Stimulated activated CD4-positive, alpha-beta T cell treated with anti-CD3 and anti-CD28 coated beads, Interleukin-4, amount 100 ng/mL, for 1 hour (primary cell): Measurements from ENCODE around the gene ZNRF2.

Experiments used
- DNase-seq: peaks from one replicate; pipeline ENCODE4 v3.0.0-alpha.2; 2020

ZNRF2 gene

GRCh38 chr7:30284298-30285066 lies at the start of gene ZNRF2:
Gene ZNRF2 (plus strand): TSS chr7:30284597. CDS start chr7:30285358, 761 bp downstream.
- peak; percentile 98 for DNase-seq

- DNase-seq, result no peak
These were observed 47.1 kb upstream of the ZNRF2 start for GRCh38 chr7:30237271-30237695.

DNA sequence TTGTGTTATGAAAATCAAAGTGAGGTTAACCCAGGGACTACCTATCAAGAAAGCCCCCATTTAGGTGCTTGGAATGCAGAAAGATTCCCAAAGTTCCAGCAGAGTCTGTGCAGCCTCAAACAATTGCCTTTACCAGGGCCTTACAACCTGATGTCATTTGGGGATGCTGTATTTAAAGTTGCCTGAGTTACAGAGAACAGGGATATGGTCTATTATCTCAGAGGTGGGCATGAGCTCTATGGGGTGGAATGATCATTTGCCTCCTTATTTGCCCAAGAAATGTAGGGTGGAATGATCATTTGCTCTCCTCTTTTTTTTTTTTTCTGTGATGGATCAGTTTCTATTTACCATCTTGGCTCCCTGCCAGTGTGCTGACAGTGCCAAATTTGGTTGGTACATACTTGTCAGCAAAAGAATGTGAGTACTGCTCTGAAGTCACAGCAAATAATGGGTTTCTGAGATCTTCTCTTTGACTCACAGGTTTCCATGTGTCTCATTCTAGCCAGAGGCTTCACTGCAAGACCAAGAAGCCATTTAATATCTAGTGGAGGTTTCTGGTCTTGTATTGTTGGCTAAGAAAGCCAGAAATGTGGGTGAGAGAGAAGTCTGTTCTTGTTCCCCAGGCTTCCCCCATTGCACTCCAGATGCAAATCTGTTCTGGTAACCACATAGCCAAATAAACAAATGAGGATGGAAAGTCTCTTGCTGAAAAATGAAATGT lies 45.5 kb upstream of the ZNRF2 start:
- no peak for DNase-seq

- DNase-seq, result no peak
These were observed 44.1 kb upstream of the ZNRF2 start for GRCh38 chr7:30240106-30240800.

GRCh38 chr7:30241767-30242166 lies 42.6 kb upstream of the ZNRF2 start:
- DNase-seq, result no peak

GRCh38 chr7:30244340-30244739 lies 40.1 kb upstream of the ZNRF2 start:
- DNase-seq, result no peak

DNA sequence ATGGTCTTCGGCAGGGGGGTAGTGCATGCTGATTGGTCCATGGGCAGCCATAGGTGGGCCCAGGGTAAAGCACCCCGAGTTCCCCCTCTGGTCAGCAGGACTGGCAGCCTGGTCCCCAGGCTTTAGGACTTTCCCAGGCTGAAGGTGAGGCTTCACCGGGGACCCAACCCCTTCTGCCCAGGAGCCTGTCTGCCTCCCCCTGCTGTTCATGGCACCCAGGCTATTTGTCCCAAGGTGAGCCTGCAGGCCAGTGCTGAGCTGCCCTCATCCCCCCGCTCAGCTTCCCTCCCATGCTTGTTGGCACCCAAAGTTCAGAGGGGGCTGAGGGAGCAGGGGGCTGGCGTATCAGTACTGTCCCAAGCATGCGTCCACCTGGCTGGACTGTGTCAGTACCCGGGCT lies 38.5 kb upstream of the ZNRF2 start:
- no peak for DNase-seq

GRCh38 chr7:30246392-30246791 lies 38.0 kb upstream of the ZNRF2 start:
- DNase-seq, result no peak

DNA sequence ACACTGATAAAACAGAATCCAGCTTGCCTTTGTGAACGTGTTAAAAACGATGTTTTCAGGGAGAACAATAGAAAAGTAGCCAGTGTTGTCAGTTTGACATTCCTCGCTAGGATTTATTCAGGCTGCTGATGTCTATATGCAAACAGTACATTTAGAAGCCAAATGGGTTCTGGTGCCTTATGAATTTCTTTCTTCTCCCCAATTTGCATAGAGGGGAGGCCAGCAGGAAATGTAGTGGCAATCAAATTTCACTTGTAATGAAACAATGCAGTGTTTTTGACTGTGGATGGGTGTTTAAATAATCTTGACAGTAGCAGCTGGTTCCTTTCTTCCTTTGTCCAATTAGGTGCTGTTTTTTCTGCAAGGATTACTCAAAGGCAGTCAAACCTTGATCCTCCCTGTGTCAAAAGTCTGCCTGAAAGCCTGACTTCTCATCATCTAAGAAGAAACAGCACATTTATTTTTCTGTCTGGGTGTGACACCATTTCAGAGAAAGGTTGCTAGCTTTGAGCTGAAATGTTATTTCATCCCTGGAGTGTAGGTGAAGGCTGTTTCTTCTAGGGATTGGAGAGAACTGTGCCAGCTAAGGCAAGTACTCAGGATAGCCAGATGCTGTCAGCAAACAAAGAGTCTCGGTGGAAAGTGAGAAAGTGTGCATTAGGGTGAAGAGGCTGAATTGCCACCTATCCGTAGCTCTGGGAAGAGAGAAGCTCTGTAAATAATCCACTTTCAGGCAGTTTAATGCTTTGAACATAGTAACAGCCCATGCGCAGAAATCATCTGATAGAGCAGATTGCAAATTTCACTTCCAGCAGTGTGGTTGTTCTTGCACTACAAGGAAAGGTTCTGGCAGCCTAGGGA lies 36.6 kb upstream of the ZNRF2 start:
- no peak for DNase-seq

GRCh38 chr7:30249316-30249715 lies 35.1 kb upstream of the ZNRF2 start:
- no peak for DNase-seq

DNA sequence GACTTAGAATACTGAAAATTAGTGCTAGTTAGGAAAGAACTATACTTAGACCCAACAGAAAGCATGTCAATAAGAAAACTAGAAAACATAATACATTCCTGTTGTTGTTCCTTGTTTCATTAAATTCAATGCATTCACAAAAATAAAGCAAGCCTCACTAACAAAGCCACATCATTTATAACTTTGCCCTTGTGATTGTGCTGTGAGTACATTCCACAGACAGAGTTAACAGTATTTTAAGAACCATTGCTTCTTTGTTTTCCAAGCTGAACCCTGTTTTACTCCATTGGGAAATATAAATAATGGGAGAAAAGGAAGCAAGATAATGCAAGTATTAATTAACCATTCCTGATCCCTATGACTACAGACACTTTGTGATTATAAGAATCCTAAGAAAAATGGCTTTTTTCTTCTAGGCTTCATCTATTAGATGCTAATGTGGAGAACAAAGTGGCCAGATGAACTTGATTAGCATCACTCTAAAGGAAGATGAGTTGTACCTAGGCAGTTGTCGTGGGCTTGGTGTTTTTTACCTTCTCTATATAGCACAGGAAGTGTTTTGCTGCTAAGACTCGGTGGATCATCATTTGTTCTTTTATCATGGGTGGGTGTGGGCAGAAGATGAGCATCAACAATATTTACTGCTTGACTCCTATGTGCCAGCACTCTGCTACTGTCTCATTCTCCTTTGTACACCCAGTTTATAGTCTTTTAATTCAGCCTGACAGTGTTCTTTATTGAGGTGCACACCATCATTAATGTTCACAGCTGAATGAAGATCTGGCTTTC lies 34.2 kb upstream of the ZNRF2 start:
- no peak for DNase-seq

DNA sequence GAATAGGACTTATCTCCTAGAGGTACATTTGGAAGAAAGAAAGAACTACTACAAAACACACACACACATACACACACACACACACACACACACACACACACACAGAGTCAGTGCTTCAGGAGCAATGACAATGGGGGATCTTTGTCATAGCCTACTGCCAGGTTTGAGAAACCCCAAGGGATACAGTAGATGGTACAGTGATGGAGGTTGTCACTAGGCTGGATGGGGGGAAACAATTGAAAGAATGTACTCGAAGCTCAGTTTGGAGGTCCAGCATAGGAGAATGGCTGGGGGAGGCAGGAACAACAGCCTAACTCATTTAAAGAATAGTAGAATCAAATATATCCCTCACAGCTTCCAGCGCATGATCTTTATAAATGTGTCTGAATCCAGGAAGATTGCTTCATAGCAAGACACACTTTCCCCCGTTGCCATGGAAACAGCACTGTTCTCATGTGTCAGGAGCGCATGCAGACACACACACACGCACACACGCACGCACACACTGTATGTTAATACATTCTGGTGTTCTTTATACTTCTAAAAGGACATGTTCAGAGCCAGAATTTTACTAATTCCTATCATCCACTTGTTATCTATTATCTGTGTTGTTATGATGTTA lies 32.6 kb upstream of the ZNRF2 start:
- no peak for DNase-seq

DNA sequence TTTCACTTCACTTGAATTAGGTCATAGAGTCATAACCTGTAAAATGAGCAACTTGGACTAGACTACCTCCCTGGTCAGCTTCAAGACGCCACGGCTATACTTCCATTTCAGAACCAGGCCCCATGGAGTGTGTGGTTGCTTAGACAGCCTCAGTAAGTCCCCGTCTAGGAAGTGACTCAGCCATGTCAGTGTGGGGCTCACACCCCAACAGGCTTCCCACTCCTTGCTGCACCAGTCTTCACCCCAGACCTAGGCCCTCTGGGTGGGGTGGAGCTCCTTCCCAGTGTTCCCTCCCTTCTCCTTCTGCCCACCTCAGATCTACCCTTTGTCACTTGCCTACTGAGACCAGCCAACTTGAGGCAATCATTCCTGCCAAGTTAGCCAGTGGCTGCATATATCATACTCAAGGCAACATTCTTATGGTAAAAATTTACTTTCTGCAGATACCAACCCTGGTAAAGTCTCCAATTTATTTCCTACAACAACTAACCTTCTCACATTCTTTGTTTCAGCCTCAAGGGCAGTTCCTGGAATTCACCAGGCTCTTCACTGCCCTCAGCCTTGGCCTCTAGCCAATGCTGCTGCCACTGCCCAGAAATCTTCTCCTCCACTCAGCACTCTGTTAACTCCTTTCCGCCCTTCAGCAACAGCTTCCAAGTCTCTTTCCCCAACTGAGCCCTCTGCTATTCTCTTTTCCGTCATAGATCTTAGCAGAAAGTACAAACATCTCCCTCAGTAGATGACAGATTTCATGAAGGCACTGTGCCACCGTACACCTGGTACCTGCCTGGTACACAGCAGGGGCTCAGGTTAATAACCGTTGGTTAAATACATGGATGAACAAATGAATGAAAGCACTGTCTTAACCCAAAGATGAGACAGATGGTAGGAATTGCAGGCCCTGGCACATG lies 31.3 kb upstream of the ZNRF2 start:
- DNase-seq, result no peak

DNA sequence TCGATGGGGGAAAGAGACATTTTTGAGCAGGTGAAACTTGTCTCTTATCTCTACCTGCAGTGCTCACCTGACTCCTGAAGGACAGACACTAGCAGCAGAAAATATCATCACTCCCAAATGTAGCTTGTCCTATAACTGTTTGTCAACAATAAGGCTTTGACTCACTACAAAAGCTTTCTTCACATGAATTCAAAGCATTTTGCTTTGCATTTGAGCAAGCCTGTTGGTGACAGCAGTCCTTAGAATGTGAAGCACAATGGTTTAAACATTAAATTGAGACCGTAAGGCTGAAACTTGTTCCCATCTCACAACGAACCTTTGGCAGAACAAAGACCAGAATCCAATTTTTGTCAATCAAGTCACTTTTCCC lies 30.6 kb upstream of the ZNRF2 start:
- DNase-seq, result no peak

DNA sequence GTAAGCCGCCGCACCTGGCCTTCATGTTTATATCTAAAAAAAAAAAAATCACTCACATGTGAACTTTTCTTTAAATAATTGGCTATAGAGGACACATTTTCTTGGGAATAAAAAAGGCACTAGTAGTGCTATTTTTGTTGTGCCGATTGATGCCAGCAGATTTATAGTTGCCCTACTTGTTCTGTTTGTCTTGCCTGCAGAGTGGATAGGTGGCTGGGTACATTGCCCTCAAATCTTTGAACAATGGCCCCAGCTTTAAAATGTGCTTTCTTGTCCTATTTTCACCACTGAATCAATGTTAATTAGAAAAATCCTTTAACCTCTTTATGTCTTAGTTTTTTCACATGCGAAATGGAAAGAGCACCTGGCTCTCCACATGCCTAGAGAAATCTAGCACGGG lies 30.1 kb upstream of the ZNRF2 start:
- no peak for DNase-seq

- DNase-seq, result no peak
These were observed 29.7 kb upstream of the ZNRF2 start for GRCh38 chr7:30254717-30255063.

GRCh38 chr7:30255064-30255769 lies 29.2 kb upstream of the ZNRF2 start:
- no peak for DNase-seq

DNA sequence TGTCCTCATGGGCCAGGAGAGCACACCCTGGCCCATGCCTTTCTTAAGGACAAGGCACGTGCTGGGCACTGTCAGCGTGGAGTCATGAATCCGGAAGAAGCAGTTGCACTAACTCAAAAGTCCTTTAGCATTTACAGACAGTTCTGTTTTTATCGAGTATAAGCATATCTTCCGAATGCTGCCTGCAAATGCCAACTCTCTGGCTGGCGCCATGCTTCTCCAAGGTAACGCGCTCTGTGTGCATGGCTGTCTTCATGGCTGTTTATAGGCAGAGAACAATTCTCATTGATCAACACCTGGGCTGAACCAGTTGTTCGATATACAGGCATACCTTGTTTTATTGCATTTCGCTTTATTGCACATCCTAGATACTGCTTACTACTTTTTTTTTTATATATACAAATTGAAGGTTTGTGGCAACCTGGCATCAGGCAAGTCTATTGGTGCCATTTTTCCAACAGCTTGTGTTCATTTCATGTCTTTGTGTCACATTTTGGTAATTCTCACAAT lies 28.0 kb upstream of the ZNRF2 start:
- no peak for DNase-seq

DNA sequence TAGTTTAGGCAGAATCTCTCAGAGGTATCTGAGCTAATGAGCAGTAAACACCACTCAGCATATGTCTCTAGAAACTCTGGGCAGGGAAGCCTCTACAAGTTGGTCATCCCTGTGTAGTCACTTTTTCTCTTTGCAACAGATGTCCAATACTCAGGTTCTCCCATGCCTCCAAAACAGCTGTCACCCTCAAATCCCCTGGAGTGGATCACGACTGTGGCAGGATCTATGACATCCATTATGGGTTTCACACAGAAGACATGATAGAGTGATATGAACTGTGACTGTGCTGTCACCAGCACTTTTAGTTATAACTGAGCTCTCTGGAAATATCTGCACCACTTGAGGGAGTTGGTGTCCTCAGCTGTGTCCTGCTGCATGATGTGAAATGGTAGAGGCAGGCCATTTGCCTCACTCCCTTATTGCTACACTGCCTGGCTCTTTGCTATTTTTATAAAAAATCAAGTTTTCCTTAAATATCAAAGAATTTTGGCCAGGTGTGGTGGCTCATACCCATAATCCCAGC lies 24.1 kb upstream of the ZNRF2 start:
- DNase-seq, result no peak
